ENCODE data around the gene NFATC1. TPM values are rescaled to one million over a fixed set of nuclear protein-coding genes. Genes with fewer than 3 reads are reported as not detected.

NFATC1 gene
- total RNA-seq, 4 donors from 2014 or later = 10.1 to 15.0 (median 12.7) TPM

- intact Hi-C loops (cut with DNase I) = no loop called here
- H3K27me3 ChIP-seq = no peaks in the 10 kb centered on the region
- H3K4me1 ChIP-seq = peaks cover 26 to 33% of the 10 kb centered on the region in 2 donors
- H3K4me3 ChIP-seq (replicated peaks in 1 of 3) = no peak overlapping the region
- H3K9me3 ChIP-seq = no peaks in the 10 kb centered on the region
- WGBS, 2 donors = 13 to 24% methylated on average over 7 to 8 of the region's 23 CpGs
- peak; percentile 92 to 94 for DNase-seq
- no peak for TF ChIP-seq POLR2A (IDR thresholded peaks at IDR 0.05)
- TF ChIP-seq CTCF (IDR thresholded peaks at IDR 0.05) = peak in 1 of 6 experiments; percentile 7
- H3K27ac ChIP-seq = peak overlapping the region; percentile 81 to 93 (median 82)
- H3K36me3 ChIP-seq = no peaks in the 10 kb centered on the region
Observed at GRCh38 chr18:79576686-79577351, 181.1 kb downstream of the NFATC1 start.

- Histone ChIP-seq H3K36me3 (no peaks in the 10 kb centered on the region), H3K4me1 (peaks cover 26 to 33% of the 10 kb centered on the region in 2 donors), H3K27me3 (no peaks in the 10 kb centered on the region), H3K4me3 (replicated peaks in 1 of 3) (no peak overlapping the region), H3K9me3 (no peaks in the 10 kb centered on the region), H3K27ac (peak overlapping the region; percentile 81 to 93 (median 82))
- peak; percentile 44 to 58 for DNase-seq
- TF ChIP-seq POLR2A (IDR thresholded peaks at IDR 0.05) (no peak), CTCF (IDR thresholded peaks at IDR 0.05) (no peak)
- intact Hi-C loops (cut with DNase I) = no loop called here
- 68 to 83% methylated on average over 25 to 31 of the region's 37 CpGs for WGBS, 2 donors
Observed at GRCh38 chr18:79577451-79578395, 182.0 kb downstream of the NFATC1 start.

GRCh38 chr18:79578396-79579260 lies 182.9 kb downstream of the NFATC1 start:
- 87 to 92% methylated on average over 25 of the region's 27 CpGs for WGBS, 2 donors
- no peaks in the 10 kb centered on the region for H3K27me3 ChIP-seq
- H3K27ac ChIP-seq = no peak overlapping the region
- no peaks in the 10 kb centered on the region for H3K36me3 ChIP-seq
- peaks cover 26 to 33% of the 10 kb centered on the region in 2 donors for H3K4me1 ChIP-seq
- intact Hi-C loops (cut with DNase I) = no loop called here
- DNase-seq = peak; percentile 88 to 92
- no peaks in the 10 kb centered on the region for H3K9me3 ChIP-seq
- TF ChIP-seq CTCF (IDR thresholded peaks at IDR 0.05) = no peak
- TF ChIP-seq POLR2A (IDR thresholded peaks at IDR 0.05) = no peak
- H3K4me3 ChIP-seq (replicated peaks in 1 of 3) = no peak overlapping the region

Small RNA genes within 50 kb of the gene (small RNA-seq; reads per million reads assigned to genes)
- gene AC018445.2 = not detected

All from thyroid gland (tissue), 4 donors.